Hematopoietic multipotent progenitor cell treated with erythropoietin and hydrocortisone succinate and interleukin-3 and kit ligand, for 15 days (in vitro differentiated cells): ENCODE results near the gene PPP1R12C.
"Not testable (repeated sequence)": the region's sequence is repeated elsewhere in the genome, so short reads cannot be mapped to it uniquely, and the experiment has no call there.

Source experiments
- DNase-seq: peaks from one replicate; pipeline ENCODE4 v3.0.0-alpha.2; 2015; ENCODE audit warnings: low spot score

PPP1R12C gene

GRCh38 chr19:55071913-55072312 is 45.5 kb downstream of the PPP1R12C start:
- DNase-seq = no peak

GRCh38 chr19:55071129-55071502 is 46.3 kb downstream of the PPP1R12C start:
- no peak for DNase-seq

GRCh38 chr19:55070466-55071128 is 46.8 kb downstream of the PPP1R12C start:
- no peak for DNase-seq

DNA sequence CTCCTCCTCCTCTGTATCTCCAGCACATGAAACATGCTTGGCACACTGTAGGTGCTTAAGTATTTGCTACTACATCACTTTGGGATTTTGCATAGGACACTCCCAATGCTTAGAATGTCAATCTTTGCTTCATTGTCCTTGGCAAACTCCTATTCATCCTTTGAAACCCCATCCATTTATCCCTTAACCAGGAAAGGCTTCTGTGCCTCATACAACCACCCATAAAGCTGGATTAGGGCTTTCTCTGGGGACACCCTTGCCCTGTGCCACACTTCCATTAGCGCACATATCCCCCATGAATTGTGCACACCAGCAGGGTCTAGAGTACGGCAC is 47.6 kb downstream of the PPP1R12C start:
- no peak for DNase-seq

- no peak for DNase-seq
These were observed 48.2 kb downstream of the PPP1R12C start for GRCh38 chr19:55068950-55069864.

GRCh38 chr19:55067869-55068268 is 49.6 kb downstream of the PPP1R12C start:
- DNase-seq = no peak

- DNase-seq = no peak
These were observed 51.2 kb downstream of the PPP1R12C start for GRCh38 chr19:55066107-55066709.

DNA sequence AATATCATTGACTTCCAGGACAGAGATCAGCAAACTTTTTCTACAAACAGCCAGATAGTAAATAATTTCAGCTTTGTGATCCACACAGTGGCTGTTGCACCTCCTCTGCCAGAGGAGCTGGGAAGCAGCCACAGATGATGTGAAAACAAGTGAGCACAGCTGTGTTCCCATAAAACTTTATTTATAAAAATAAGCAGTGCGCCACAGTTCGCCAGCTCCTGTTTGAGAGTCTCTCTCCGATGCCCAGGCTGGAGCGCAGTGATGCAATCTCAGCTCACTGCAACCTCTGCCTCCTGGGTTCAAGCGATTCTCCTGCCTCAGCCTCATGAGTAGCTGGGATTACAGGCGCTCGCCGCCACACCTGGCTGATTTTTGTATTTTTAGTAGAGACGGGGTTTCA is 51.9 kb downstream of the PPP1R12C start:
- not testable (repeated sequence) for DNase-seq

- DNase-seq = no peak
These were observed 54.0 kb downstream of the PPP1R12C start for GRCh38 chr19:55063492-55063843.

DNA sequence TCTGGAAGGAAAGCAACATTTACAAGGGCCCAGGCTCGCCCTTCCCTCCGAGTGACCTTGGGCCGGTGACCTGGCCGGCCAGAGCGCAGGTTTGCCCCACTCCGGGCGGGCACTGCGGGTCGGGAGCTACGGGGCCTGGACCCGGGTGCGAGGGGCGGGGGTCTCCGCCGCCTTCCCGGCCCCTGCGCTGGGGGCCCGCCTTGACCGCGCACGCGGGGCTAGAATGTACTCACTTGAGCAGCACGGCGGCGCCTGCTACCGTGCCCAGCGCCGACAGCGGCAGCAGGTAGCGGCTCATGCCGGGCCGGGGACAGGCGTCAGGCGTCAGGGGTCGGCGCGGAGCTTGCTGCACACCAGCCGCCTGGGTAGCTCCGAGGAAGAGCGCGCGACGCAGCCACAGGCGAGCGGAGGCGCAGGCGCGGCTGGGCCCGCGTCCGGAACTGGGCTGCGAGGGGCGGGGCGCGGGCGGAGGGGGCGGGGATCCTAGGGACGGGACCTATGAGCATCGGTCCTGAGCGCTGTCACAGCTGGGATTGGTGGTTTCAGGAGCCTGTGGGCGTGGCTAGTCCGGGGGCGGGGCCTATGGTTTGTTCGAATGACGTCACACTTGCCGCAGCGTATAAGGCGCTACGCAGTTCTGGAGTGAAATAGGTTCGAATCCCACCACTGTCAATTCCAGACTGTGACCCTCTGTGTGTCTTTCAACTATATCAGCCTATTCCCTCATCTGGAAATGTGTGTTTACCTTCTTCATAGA is 54.5 kb downstream of the PPP1R12C start, which contains the start of gene RDH13:
Gene RDH13, minus strand, starts transcription at position 414 of the 757 bp plus-strand sequence. Its CDS starts 116 bp downstream, at position 298.
- peak; percentile 94 for DNase-seq

DNA sequence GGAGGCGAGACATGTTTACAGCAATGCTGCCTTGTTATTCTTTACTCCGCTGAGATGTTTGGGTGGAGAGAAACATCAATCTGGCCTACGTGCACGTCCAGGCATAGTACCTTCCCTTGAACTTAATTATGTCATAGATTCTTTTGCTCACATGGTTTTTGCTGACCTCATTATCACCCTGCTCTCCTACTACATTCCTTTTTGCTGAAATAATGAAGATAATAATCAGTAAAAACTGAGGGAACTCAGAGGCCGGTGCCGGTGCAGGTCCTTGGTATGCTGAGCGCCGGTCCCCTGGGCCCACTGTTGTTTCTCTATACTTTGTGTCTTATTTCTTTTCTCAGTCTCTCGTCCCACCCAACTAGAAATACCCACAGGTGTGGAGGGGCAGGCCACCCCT is 57.1 kb downstream of the PPP1R12C start:
- not testable (repeated sequence) for DNase-seq

GRCh38 chr19:55058781-55059610 is 58.4 kb downstream of the PPP1R12C start:
- DNase-seq = no peak

DNA sequence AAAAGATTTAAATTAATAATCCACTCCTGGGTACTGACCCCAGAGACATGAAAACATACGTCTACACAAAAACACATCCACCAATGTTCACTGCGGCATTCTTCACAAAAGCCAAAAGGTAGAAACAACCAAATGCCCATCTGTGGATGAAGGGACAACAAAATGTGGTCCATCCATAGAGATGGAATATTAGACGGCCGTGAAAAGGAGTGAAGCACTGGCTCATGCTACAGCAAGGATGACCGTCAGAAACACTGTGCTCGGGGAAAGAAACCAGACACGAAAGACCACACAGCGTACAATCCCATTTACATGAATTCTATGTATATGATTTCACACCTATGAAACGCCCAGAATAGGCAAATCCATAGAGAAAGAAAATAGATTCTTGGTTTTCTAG is 60.6 kb downstream of the PPP1R12C start:
- DNase-seq = no peak

DNA sequence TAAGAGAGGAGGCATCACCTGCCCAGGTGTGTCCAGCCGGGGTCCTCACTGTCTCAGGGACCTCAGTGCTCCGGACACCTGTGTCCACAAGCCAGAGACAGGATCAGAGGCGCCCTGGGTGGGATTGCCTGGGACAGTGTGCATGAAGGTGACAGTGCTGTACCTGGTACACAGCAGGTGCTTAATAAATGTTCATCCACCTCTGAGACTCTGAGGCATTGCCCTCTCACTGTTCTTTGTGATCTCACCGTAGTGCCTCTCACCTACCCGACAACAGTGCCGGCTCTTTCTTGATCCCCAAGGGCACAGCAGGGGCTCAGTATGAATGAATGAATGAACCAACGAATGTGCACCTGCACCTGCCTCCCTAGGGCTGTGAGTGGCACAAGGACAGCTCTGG is 63.7 kb downstream of the PPP1R12C start:
- DNase-seq = no peak

DNA sequence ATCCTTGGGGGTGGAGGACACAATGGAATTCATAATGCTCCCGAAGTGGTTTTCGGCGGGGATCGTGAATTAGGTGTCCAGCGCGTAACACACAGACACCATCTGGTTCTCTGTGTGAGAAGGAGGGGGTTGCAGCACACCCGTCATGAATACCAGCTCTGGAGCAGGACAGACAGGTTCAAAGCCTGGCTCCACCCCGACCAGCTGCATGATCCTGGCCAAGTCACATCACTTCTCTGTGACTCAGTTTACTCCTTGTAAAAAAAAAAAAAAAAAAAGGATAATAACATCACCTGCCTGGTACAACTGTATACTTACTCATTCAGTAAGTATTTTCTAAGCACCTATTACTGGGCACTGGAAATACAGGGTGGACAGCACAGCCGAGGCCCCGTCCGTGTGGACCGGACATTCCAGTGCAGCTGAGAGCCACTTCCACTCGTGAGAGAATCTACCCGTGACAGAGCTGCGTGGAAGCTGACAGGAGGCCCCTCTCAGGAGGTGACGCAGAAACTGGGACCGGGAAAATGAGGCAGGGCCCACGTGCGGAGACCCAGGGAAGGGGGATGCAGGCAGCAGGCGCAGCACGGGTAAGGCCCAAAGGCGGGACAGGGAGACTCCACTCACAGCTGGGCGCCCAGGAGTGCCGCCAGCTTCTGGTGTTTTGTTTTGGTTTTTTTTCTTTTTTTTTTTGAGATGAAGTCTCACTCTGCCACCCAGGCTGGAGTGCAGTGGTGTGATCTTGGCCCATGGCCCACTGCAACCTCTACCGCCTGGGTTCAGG is 66.5 kb downstream of the PPP1R12C start:
- no peak for DNase-seq

DNA sequence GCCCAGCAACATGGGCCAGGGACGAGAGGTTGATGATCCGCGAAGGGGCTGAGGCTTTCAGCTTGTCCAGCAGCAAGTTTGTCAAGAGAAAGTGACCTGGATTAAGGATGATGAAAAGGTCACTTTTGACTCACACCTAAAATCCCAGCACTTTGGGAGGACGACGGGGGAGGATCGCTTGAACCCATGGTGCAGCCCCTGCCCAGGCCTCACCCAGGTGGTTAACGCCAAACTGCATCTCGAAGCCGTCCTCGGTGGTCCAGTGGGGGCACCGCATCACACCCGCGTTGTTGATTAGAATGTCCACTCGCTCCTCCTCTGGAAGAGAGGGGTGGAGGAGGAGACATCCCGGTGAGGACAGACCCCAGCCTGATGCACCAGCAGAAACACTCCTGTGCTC is 69.0 kb downstream of the PPP1R12C start:
- no peak for DNase-seq

GRCh38 chr19:55047951-55048350 is 69.5 kb downstream of the PPP1R12C start:
- no peak for DNase-seq

DNA sequence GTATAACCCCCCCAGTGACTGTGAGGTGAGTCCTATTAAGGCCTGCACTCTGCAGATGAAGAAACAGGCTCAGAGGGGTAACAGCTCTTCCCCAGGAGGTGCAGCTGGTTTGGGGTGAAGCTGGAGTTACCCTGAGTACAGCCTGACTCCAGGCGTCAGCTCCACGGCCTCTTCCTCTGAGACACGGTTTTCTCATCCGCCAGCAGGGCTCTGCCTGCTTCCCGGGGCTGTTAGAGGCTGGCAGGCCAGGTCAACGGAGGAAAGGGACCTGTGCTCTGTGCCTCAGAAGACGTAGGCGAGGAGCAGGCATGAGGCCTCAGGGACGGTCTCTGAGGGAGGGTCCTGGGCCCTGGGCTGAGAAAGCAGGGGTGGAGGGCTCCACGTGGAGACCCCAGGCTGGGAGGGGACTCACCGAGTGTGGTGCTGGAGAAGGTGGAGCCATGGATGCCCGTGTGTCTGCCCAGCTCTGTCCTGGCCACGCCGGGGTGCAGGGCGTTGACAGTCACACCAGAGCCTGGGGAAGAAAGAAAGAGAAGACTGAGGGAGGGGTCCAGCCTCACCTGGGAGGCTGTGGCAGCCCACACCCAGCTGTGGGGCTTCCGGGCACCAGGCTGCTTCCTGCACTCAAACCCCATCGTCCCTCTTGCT is 70.3 kb downstream of the PPP1R12C start:
- no peak for DNase-seq

- DNase-seq = no peak
These were observed 72.4 kb downstream of the PPP1R12C start for GRCh38 chr19:55044771-55045716.
